Sciatic nerve (tissue), 2 donors: ENCODE results near the gene CHMP6. TPM values are rescaled to one million over a fixed set of nuclear protein-coding genes. Genes with fewer than 3 reads are reported as not detected.

ENCODE experiments used
- ATAC-seq: fragments of 200-7000 bp; cut with Tn5 transposase; one replicate; pipeline ENCODE4 v1.9.1; 2020; ENCODE audit warnings: mild to moderate bottlenecking, moderate library complexity
- DNase-seq: peaks from one replicate; pipeline ENCODE4 v3.0.0-alpha.2; 2020; ENCODE audit warnings: low spot score
- intact Hi-C: fragments of 100-400 bp; cut with DNase I; formaldehyde crosslinking; loops from one replicate; pipeline ENCODE4 v1.14.2; 2022
- total RNA-seq: library from RNA; stranded (reverse); fragmentation: NEBNext Ultra II Directional; extraction: Animal tissue kit (Norgen Biotek cat#: 25700); gene quantifications from one replicate; pipeline ENCODE4 v1.2.1, GENCODE V29; 2021
- donor health status: DM: no; HTN: no; CAD: no.
- donor health status: DM: no; HTN: no; CAD: no.

CHMP6 gene
- total RNA-seq, 1 donor from 2014 or later = 26.8 TPM

GRCh38 chr17:80955078-80955477 is 36.6 kb upstream of the CHMP6 start:
- DNase-seq (peak; percentile 14), ATAC-seq (no peak)
- intact Hi-C loops = no loop called here

- ATAC-seq = no peak
- intact Hi-C loops = no loop called here
- peak; percentile 38 for DNase-seq
Measured at GRCh38 chr17:80955671-80956280, 35.9 kb upstream of the CHMP6 start.

GRCh38 chr17:80956321-80957190 is 35.1 kb upstream of the CHMP6 start:
- ATAC-seq (no peak), DNase-seq (peak; percentile 53)
- intact Hi-C loops = no loop called here

GRCh38 chr17:80957461-80957941 is 34.1 kb upstream of the CHMP6 start:
- DNase-seq (peak; percentile 52), ATAC-seq (no peak)
- intact Hi-C loops = no loop called here

- ATAC-seq (peak; percentile 93), DNase-seq (peak; percentile 83)
- intact Hi-C loops = no loop called here
Measured at GRCh38 chr17:80959330-80960036, 32.2 kb upstream of the CHMP6 start.

- intact Hi-C loops = no loop called here
- DNase-seq (no peak), ATAC-seq (peak; percentile 2)
Measured at GRCh38 chr17:80960037-80960796, 31.4 kb upstream of the CHMP6 start.

GRCh38 chr17:80960797-80961452 is 30.7 kb upstream of the CHMP6 start:
- ATAC-seq (no peak), DNase-seq (no peak)
- intact Hi-C loops = no loop called here

DNA sequence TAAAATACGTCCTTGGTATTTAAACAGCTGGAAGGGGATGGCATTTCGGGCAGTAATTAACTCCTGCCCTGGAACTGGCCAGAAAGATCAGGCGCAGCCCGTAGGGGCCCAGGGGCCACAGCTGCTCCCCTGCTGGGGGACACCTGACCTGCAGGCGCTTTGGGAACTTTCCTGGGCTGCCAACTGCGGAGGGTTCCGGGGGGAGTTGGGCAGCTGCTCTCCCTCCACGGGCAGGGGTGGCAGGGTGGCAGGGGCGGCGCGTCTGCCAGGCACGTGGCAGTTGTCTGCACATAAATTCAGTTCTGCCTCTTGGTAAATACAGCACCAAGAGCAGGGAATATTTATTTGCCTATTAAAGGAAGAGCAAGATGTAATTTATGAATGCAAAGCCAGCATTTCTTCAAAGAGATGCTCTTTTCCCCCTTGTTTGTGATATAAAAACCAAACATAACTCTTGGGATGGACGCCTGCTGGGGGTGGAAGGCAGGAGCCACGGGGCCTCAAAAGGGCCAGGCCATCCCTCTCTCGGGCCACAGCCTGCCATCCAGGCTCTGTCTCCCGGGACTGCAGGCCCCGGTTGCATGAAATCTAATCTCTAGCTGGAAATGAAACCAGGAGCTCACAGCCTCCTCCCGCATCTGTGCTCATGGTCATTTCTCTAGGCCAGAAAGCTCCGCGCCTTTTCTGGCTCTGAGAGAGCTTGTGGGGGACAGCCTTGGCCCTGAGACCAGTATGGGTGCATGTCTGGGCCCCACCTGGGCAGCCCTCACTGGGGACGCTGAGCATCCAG is 29.9 kb upstream of the CHMP6 start:
- ATAC-seq (no peak), DNase-seq (no peak)
- intact Hi-C loops = no loop called here

DNA sequence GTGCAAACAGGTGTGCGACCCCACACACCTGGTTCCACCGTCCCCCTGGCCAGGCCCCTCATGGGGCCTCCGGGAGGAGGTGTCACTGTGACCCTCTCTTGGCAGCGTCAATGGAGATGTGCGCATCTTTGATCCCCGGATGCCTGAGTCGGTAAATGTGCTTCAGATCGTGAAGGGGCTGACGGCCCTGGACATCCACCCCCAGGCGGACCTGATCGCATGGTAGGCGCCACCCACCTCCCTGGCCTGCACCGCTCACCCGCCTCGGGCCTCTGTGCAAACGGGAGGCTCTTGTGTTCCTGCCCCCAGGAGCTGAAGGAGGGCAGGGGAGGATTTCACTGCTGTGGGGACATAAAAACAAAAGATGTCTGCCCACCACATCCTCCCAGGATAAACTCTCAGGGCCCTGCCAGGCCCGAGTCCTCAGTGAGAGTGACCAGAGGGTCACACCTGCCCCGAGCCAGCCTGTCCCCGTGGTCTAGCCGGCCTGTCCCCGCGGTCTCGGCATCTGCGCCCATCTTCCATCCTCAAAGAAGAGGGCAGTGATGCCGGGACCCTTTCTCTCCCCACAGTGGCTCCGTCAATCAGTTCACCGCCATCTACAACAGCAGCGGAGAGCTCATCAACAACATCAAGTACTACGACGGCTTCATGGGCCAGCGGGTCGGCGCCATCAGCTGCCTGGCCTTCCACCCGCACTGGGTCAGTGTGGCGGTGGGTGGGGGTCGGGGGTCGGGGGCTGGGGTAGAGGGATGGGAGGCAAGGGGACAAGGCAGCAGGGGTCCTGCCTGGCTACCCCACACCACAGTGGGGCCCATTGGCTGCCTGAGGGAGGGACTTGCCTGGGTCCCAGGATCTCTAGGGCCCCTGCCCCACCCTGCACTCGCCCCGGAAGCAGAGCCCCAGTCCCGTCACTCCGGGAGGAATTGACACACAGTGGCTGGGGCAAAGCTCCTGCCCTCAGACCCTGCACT is 29.0 kb upstream of the CHMP6 start:
- DNase-seq (no peak), ATAC-seq (no peak)
- intact Hi-C loops = no loop called here

DNA sequence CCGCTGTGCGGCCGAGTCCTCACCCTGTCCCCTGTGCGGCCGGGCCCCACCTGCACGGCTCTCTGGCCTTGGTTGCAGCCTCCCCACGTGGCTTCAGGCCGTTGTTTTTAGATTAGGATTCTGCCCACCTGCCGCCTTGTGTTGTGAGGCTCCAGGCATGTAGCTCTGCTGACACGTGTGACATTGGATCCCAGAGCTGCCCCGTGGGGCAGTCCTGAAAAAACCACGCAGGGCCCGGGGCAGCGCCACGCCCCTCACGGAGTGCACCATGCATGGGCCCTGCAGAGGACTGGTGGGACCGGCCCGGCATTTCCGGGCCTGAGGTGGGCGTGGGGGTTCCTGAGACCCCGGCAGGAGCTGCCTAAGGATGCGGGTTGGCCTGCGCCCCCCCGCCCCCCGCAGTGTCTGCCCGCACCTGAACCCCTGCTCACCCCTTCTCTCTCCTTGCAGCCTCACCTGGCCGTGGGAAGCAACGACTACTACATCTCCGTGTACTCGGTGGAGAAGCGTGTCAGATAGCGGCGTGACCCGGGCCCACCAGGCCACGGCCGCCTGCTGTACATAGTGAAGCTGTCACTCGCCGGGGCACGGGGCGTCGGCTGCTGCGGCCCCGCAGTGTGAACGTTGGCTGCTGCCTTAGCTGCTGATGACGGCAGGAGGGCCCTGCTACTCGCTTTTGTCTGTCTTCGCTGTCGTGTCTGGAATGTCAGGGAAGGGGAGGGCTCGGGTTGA is 27.7 kb upstream of the CHMP6 start:
- intact Hi-C loops = no loop called here
- no peak for DNase-seq
- ATAC-seq = no peak

GRCh38 chr17:80964544-80964856 is 27.1 kb upstream of the CHMP6 start:
- intact Hi-C loops = no loop called here
- ATAC-seq (no peak), DNase-seq (no peak)

- ATAC-seq = no peak
- intact Hi-C loops = no loop called here
- DNase-seq = no peak
Measured at GRCh38 chr17:80964859-80965580, 26.6 kb upstream of the CHMP6 start.

- ATAC-seq (no peak), DNase-seq (no peak)
- intact Hi-C loops = no loop called here
Measured at GRCh38 chr17:80965606-80966005, 26.0 kb upstream of the CHMP6 start.

- no peak for ATAC-seq
- no peak for DNase-seq
- intact Hi-C loops = no loop called here
Measured at GRCh38 chr17:80967404-80967872, 24.2 kb upstream of the CHMP6 start.

DNA sequence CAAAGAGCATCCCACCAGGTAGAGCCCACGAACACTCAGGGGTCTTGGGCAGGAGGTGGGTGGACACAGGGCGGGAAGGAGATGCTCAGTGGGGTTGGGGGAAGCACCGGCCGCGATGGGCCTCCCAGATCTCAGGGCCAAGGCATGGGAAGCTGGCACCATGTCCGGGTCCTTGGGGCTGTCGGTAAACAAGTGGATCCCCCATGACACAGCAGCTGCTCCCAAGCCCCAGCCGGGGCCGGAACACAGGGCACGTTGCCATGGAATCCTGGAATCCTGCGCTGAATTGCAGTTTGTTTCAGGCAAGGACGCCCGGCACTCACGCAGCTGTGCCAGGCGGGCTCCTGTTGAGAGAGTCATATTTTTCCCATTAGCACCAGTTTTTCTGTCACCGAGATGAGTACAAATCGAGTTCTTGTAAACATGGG is 23.0 kb upstream of the CHMP6 start:
- DNase-seq = no peak
- intact Hi-C loops = no loop called here
- peak; percentile 55 for ATAC-seq
